WTC11 (cell line): ENCODE measurements around the gene PKP1.

Experiments
- FOXP1 ChIP-seq: sonication (generic); formaldehyde crosslinking; IDR thresholded peaks from 2 replicates; pipeline ENCODE4 v1.8.0; 2022; ENCODE audit warnings: missing genetic modification reagents, mild to moderate bottlenecking, moderate library complexity, borderline replicate concordance
- MAX ChIP-seq: sonication (generic); formaldehyde crosslinking; IDR thresholded peaks from 2 replicates; pipeline ENCODE4 v1.8.0; 2022; ENCODE audit warnings: mild to moderate bottlenecking, missing genetic modification reagents
- TP53 ChIP-seq: sonication (generic); formaldehyde crosslinking; IDR thresholded peaks from 2 replicates; pipeline ENCODE4 v1.8.1; 2023; ENCODE audit warnings: mild to moderate bottlenecking, missing genetic modification reagents
- TF ChIP-seq, protein P1 (sequence below): fragments of 200-600 bp; IDR thresholded peaks from 2 replicates; pipeline ENCODE4 v1.8.0; 2022; ENCODE audit warnings: antibody characterized with exemption

DNA sequence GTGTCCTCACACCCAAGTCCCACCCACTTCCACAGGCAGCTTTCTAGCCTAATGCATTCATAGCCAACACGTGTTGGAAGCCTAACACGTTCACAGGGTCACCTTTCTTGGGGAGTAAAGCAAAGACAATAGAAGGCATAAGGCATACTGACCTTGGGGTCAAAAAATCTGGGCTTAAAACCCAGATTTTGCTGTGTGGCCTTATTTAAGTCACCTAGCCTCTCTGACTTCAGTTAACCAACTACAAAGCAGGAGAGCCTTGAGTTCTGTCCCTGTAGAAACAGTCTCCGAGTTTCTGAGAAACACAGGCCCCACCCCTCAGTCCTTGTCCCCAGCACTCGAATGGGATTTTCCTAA, 92.8 kb downstream of the PKP1 start:
- TF ChIP-seq MAX (CRISPR knock-in tag) (no peak), TP53 (CRISPR knock-in tag) (no peak), FOXP1 (CRISPR knock-in tag) (no peak)
- TF ChIP-seq, protein P1, sequence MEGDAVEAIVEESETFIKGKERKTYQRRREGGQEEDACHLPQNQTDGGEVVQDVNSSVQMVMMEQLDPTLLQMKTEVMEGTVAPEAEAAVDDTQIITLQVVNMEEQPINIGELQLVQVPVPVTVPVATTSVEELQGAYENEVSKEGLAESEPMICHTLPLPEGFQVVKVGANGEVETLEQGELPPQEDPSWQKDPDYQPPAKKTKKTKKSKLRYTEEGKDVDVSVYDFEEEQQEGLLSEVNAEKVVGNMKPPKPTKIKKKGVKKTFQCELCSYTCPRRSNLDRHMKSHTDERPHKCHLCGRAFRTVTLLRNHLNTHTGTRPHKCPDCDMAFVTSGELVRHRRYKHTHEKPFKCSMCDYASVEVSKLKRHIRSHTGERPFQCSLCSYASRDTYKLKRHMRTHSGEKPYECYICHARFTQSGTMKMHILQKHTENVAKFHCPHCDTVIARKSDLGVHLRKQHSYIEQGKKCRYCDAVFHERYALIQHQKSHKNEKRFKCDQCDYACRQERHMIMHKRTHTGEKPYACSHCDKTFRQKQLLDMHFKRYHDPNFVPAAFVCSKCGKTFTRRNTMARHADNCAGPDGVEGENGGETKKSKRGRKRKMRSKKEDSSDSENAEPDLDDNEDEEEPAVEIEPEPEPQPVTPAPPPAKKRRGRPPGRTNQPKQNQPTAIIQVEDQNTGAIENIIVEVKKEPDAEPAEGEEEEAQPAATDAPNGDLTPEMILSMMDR = no peak
